SK-N-SH (cell line): ENCODE measurements around the gene PPIF. TPM values are rescaled to one million over a fixed set of nuclear protein-coding genes. Genes with fewer than 3 reads are reported as not detected.

Experiments
- CTCF ChIA-PET: fragments of 300-600, 350-600 bp; formaldehyde crosslinking; extraction: SDS; loops from one replicate; lab custom pipeline; 2021; lab: Yijun Ruan, JAX
- POLR2A ChIA-PET: fragments of 350-600 bp; sonication (Branson Sonifier 250); formaldehyde crosslinking; extraction: SDS; loops from one replicate; lab custom pipeline; 2020; ENCODE audit warnings: antibody characterized with exemption, inconsistent platforms; lab: Yijun Ruan, JAX
- DNase-seq: peaks from one replicate; pipeline ENCODE4 v3.0.0; 2012
- H2AFZ ChIP-seq: fragments of 200-600 bp; sonication (generic); 2 replicates; pipeline ENCODE4 v1.8.1; 2016; ENCODE audit warnings: antibody characterized with exemption, mild to moderate bottlenecking, low read depth
- H3F3A ChIP-seq: fragments of 200-600 bp; sonication (generic); replicated peaks from 2 replicates; pipeline ENCODE3; 2016; ENCODE audit warnings: antibody characterized with exemption, mild to moderate bottlenecking; ENCODE audit not compliant: insufficient read depth
- H3K27ac ChIP-seq, 2 experiments: fragments of 200-500 bp in 1 of 2; fragments of 200-600 bp in 1 of 2; sonication (Bioruptor generic) in 1 of 2; sonication (generic), shearing (Covaris generic) in 1 of 2; 2 replicates each; pipeline versions ENCODE4 v1.5.1 to v1.6.1; 2014 to 2016; ENCODE audit warnings: low read depth in 2 of 2, inconsistent platforms in 1 of 2, low read length in 1 of 2, mild to moderate bottlenecking in 1 of 2, mixed read lengths in 1 of 2
- H3K27me3 ChIP-seq: fragments of 200-600 bp; sonication (generic), shearing (Covaris generic); 2 replicates; pipeline ENCODE4 v1.6.1; 2016; ENCODE audit warnings: mixed run types; ENCODE audit not compliant: insufficient read depth
- H3K36me3 ChIP-seq, 2 experiments: fragments of 200-500 bp in 1 of 2; fragments of 200-600 bp in 1 of 2; sonication (Bioruptor generic) in 1 of 2; sonication (generic) in 1 of 2; replicated peaks in 1 of 2; 2 replicates each; pipeline versions ENCODE3 to v1.5.1; 2014 to 2016; ENCODE audit warnings: low read length in 1 of 2, mild to moderate bottlenecking in 1 of 2; ENCODE audit not compliant: insufficient read depth in 2 of 2, control insufficient read depth in 1 of 2
- H3K4me1 ChIP-seq, 2 experiments: fragments of 200-500 bp in 1 of 2; fragments of 200-600 bp in 1 of 2; sonication (Bioruptor generic) in 1 of 2; sonication (generic), shearing (Covaris generic) in 1 of 2; 2 replicates each; pipeline versions ENCODE4 v1.5.1 to v1.6.1; 2014 to 2016; ENCODE audit warnings: low read depth in 1 of 2, low read length in 1 of 2, mixed run types in 1 of 2; ENCODE audit not compliant: insufficient read depth in 2 of 2, control insufficient read depth in 1 of 2
- H3K4me2 ChIP-seq: fragments of 200-600 bp; sonication (generic), shearing (Covaris generic); 2 replicates; pipeline ENCODE4 v1.6.1; 2017; ENCODE audit warnings: mixed run types
- H3K4me3 ChIP-seq, 2 experiments: fragments of 200-500 bp in 1 of 2; fragments of 200-600 bp in 1 of 2; sonication (Bioruptor generic) in 1 of 2; sonication (generic), shearing (Covaris generic) in 1 of 2; 2 replicates each; pipeline versions ENCODE4 v1.5.1 to v1.8.1; 2014 to 2016; ENCODE audit warnings: low read depth in 2 of 2, inconsistent platforms in 1 of 2, low read length in 1 of 2, mild to moderate bottlenecking in 1 of 2, mixed read lengths in 1 of 2, moderate library complexity in 1 of 2
- H3K79me2 ChIP-seq: fragments of 200-600 bp; sonication (generic); 2 replicates; pipeline ENCODE4 v1.8.1; 2017; ENCODE audit warnings: mild to moderate bottlenecking; ENCODE audit not compliant: insufficient read depth
- H3K9ac ChIP-seq: fragments of 200-600 bp; sonication (generic); 2 replicates; pipeline ENCODE4 v1.6.1; 2017; ENCODE audit warnings: mixed run types
- H3K9me2 ChIP-seq: fragments of 200-600 bp; sonication (generic); 2 replicates; pipeline ENCODE4 v1.6.1; 2017; ENCODE audit warnings: mixed run types
- H3K9me3 ChIP-seq: fragments of 200-600 bp; sonication (generic); 2 replicates; pipeline ENCODE4 v1.6.1; 2017; ENCODE audit warnings: mixed run types, mild to moderate bottlenecking, moderate library complexity
- H4K20me1 ChIP-seq: fragments of 200-600 bp; sonication (generic); 2 replicates; pipeline ENCODE4 v1.6.1; 2017; ENCODE audit warnings: mild to moderate bottlenecking, mixed run types; ENCODE audit not compliant: insufficient read depth
- EP300 ChIP-seq, 2 experiments: IDR thresholded peaks; 2 replicates each; pipeline versions ENCODE4 v1.4.0 to v1.6.1; 2012; ENCODE audit warnings: borderline replicate concordance in 1 of 2, low read depth in 1 of 2, low read length in 1 of 2
- EZH2phosphoT487 ChIP-seq: fragments of 200-600 bp; sonication (generic); IDR thresholded peaks from 2 replicates; pipeline ENCODE4 v1.6.1; 2017; ENCODE audit warnings: low read depth, mixed run types, mild to moderate bottlenecking, antibody characterized with exemption, moderate library complexity, borderline replicate concordance
- FOXJ3 ChIP-seq: sonication (generic); formaldehyde crosslinking; IDR thresholded peaks from 2 replicates; pipeline ENCODE4 v1.5.1; 2020; ENCODE audit warnings: mild to moderate bottlenecking, missing genetic modification reagents
- FOXM1 ChIP-seq: IDR thresholded peaks from 2 replicates; pipeline ENCODE4 v1.4.0; 2012; ENCODE audit warnings: low read depth, mild to moderate bottlenecking
- GABPA ChIP-seq: IDR thresholded peaks from 2 replicates; pipeline ENCODE4 v1.4.0; 2012; ENCODE audit warnings: low read depth, mild to moderate bottlenecking
- JUND ChIP-seq: IDR thresholded peaks from 2 replicates; pipeline ENCODE4 v1.4.0; 2012
- MEF2A ChIP-seq: IDR thresholded peaks from 2 replicates; pipeline ENCODE4 v1.4.0; 2012; ENCODE audit warnings: low read depth, borderline replicate concordance
- RFX5 ChIP-seq: IDR thresholded peaks from 2 replicates; pipeline ENCODE4 v1.6.1; 2012; ENCODE audit warnings: mild to moderate bottlenecking, improper control_type of control experiment, low read length
- SIN3A ChIP-seq: IDR thresholded peaks from 2 replicates; pipeline ENCODE4 v1.6.1; 2012; ENCODE audit warnings: low read depth, mild to moderate bottlenecking, low read length, moderate library complexity, borderline replicate concordance
- SMC3 ChIP-seq: IDR thresholded peaks from 2 replicates; pipeline ENCODE4 v1.6.1; 2012; ENCODE audit warnings: low read depth, low read length, improper control_type of control experiment
- TAF1 ChIP-seq: IDR thresholded peaks from 2 replicates; pipeline ENCODE4 v1.6.1; 2012; ENCODE audit warnings: low read depth, mild to moderate bottlenecking, low read length, moderate library complexity, borderline replicate concordance
- TEAD4 ChIP-seq: IDR thresholded peaks from 2 replicates; pipeline ENCODE4 v1.4.0; 2012; ENCODE audit warnings: mild to moderate bottlenecking, borderline replicate concordance; ENCODE audit not compliant: insufficient read depth
- YY1 ChIP-seq: IDR thresholded peaks from 2 replicates; pipeline ENCODE4 v1.4.0; 2012; ENCODE audit warnings: low read depth, mild to moderate bottlenecking
- WGBS: methylation state at CpG from one replicate; pipeline ENCODE4 v1.1.6; 2017; ENCODE audit warnings: low lambda C conversion rate; 5-methylcytosine and 5-hydroxymethylcytosine counted together
- polyA plus RNA-seq, 3 experiments: library from polyadenylated mRNA; depleted of rRNA; stranded (reverse); fragments of >200 nt; gene quantifications; 2 replicates each; pipeline ENCODE4 v1.2.3, GENCODE V29; 2012
- TF ChIP-seq, protein P1 (sequence below): IDR thresholded peaks from 2 replicates; pipeline ENCODE4 v1.4.0; 2012; ENCODE audit warnings: low read depth
- TF ChIP-seq, protein P2 (sequence below): fragments of 150-350 bp; IDR thresholded peaks from 2 replicates; pipeline ENCODE4 v1.6.1; 2016; ENCODE audit warnings: mild to moderate bottlenecking, low read depth, low read length
- TF ChIP-seq, protein P3 (sequence below): IDR thresholded peaks from 2 replicates; pipeline ENCODE4 v1.6.1; 2012; ENCODE audit warnings: mild to moderate bottlenecking, low read depth, low read length, moderate library complexity
- TF ChIP-seq, protein P4 (sequence below): fragments of 200-600 bp; sonication (generic); IDR thresholded peaks from 2 replicates; pipeline ENCODE4 v1.6.1; 2017; ENCODE audit warnings: antibody characterized with exemption, mild to moderate bottlenecking, moderate library complexity
- TF ChIP-seq, protein P5 (sequence below): IDR thresholded peaks from 2 replicates; pipeline ENCODE4; 2012

The PPIF gene
- polyA plus RNA-seq, 1 of the 3 experiments (the other 2 are of a cell fraction): 85.9 TPM

DNA sequence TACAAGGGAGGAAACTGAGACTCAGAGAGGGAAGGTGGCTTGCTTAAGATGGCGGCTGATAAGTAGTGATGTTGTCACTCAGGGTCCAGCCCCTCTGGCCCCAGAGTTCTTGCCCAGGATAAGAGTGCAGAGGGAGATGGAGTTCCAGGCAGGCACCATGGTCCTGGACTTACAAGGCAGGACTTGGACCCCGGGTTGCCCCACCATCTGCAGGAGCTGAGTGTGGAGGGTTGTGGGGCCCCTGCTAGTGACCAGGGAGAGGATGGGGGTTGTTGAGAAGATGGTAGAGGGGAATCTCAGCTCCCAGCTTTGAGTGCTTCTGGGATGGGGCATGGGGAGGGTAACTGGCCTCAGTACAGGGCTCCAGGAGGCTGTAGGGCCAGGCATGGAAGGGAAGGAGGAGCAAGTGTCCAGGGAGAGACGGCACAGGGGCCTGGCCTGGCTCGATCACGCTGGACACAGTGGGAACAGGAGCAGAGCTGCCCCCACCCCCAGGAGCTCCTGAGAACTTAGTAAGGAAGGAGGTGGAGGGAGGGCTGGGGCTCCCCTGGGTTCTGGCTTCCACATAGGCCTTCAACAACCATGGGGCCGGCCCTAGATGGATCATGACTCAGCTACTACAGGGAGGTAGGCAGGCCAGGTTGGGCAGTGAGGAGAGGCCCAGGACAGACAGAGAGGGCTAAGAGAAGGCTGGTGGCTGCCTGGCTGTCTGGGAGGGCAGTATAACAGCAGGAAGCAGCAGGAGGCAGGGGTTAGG, 28.2 kb downstream of the PPIF start:
- H3K9me2 ChIP-seq: no peaks in the 10 kb centered on the region
- POLR2A ChIA-PET: no interaction called here
- no peaks in the 10 kb centered on the region for H3K36me3 ChIP-seq
- WGBS: 88% methylated on average over 5 of the region's 6 CpGs
- no peak overlapping the region for H3K4me3 ChIP-seq
- no peaks in the 10 kb centered on the region for H3K9me3 ChIP-seq
- H3K4me1 ChIP-seq: peaks cover 7 to 11% of the 10 kb centered on the region in 2 experiments; a peak in 2 of 4 replicates
- CTCF ChIA-PET: interaction anchor here (0.7 to 5.7 kb wide), 17 partner anchors 13 to 672 kb away, joined by 3 to 99 read pairs (median 10); partner anchors contain the start of gene PPIF
- H2AFZ ChIP-seq: peak overlapping the region; percentile 48; the same call in 1 of the 2 replicates
- no peak overlapping the region for H3K4me2 ChIP-seq
- no peaks in the 10 kb centered on the region for H3K27me3 ChIP-seq
- no peaks in the 10 kb centered on the region for H4K20me1 ChIP-seq
- no peak for DNase-seq
- peaks cover 13% of the 10 kb centered on the region for H3F3A ChIP-seq
- peak; percentile 22; the same call in 1 of the 2 replicates for TF ChIP-seq TAF1
- TF ChIP-seq, protein P1, sequence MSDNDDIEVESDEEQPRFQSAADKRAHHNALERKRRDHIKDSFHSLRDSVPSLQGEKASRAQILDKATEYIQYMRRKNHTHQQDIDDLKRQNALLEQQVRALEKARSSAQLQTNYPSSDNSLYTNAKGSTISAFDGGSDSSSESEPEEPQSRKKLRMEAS: 0 out of 2 replicates have a peak, but pooled peaks have one; percentile 20
- TF ChIP-seq, protein P2, sequence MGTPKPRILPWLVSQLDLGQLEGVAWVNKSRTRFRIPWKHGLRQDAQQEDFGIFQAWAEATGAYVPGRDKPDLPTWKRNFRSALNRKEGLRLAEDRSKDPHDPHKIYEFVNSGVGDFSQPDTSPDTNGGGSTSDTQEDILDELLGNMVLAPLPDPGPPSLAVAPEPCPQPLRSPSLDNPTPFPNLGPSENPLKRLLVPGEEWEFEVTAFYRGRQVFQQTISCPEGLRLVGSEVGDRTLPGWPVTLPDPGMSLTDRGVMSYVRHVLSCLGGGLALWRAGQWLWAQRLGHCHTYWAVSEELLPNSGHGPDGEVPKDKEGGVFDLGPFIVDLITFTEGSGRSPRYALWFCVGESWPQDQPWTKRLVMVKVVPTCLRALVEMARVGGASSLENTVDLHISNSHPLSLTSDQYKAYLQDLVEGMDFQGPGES: no peak
- no peak overlapping the region for H3K27ac ChIP-seq
- no peak overlapping the region for H3K9ac ChIP-seq
- no peaks in the 10 kb centered on the region for H3K79me2 ChIP-seq

DNA sequence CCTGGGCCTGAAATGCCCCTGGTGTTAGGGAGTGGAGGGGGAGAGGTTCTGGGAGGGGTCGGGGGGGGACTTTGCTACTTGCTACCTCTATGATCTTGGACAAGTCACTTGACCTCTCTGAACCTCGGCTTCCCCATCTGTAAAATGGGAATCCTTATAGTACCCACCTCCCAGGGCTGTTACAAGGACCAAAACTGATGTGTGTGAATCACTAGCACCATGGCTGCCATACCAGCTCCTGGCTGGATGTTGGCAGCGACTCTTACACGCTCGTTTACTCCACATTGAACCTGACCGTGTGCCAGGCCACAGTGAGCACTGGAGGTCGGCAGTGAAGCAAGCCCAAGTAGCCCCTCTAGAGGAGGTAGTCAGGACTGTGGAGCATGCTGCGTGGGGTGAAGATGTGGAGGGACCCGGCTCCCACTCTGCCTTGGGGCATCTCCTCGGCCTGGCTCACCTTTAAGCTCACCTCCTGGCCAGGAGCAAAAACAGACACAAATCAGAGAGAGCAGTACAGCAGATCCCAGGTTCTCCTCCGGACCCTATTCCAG, 28.9 kb downstream of the PPIF start:
- no peak for TF ChIP-seq MEF2A
- no peak for TF ChIP-seq FOXJ3 (CRISPR knock-in tag)
- TF ChIP-seq TAF1: no peak
- TF ChIP-seq, protein P3, sequence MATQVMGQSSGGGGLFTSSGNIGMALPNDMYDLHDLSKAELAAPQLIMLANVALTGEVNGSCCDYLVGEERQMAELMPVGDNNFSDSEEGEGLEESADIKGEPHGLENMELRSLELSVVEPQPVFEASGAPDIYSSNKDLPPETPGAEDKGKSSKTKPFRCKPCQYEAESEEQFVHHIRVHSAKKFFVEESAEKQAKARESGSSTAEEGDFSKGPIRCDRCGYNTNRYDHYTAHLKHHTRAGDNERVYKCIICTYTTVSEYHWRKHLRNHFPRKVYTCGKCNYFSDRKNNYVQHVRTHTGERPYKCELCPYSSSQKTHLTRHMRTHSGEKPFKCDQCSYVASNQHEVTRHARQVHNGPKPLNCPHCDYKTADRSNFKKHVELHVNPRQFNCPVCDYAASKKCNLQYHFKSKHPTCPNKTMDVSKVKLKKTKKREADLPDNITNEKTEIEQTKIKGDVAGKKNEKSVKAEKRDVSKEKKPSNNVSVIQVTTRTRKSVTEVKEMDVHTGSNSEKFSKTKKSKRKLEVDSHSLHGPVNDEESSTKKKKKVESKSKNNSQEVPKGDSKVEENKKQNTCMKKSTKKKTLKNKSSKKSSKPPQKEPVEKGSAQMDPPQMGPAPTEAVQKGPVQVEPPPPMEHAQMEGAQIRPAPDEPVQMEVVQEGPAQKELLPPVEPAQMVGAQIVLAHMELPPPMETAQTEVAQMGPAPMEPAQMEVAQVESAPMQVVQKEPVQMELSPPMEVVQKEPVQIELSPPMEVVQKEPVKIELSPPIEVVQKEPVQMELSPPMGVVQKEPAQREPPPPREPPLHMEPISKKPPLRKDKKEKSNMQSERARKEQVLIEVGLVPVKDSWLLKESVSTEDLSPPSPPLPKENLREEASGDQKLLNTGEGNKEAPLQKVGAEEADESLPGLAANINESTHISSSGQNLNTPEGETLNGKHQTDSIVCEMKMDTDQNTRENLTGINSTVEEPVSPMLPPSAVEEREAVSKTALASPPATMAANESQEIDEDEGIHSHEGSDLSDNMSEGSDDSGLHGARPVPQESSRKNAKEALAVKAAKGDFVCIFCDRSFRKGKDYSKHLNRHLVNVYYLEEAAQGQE: no peak
- TF ChIP-seq JUND: no peak
- no peak for TF ChIP-seq GABPA
- TF ChIP-seq RFX5: no peak
- TF ChIP-seq, protein P4, sequence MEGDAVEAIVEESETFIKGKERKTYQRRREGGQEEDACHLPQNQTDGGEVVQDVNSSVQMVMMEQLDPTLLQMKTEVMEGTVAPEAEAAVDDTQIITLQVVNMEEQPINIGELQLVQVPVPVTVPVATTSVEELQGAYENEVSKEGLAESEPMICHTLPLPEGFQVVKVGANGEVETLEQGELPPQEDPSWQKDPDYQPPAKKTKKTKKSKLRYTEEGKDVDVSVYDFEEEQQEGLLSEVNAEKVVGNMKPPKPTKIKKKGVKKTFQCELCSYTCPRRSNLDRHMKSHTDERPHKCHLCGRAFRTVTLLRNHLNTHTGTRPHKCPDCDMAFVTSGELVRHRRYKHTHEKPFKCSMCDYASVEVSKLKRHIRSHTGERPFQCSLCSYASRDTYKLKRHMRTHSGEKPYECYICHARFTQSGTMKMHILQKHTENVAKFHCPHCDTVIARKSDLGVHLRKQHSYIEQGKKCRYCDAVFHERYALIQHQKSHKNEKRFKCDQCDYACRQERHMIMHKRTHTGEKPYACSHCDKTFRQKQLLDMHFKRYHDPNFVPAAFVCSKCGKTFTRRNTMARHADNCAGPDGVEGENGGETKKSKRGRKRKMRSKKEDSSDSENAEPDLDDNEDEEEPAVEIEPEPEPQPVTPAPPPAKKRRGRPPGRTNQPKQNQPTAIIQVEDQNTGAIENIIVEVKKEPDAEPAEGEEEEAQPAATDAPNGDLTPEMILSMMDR: no peak
- TF ChIP-seq YY1: no peak
- no peak for TF ChIP-seq EZH2phosphoT487
- no peak for TF ChIP-seq SMC3
- no peak for TF ChIP-seq TEAD4
- TF ChIP-seq, protein P5, sequence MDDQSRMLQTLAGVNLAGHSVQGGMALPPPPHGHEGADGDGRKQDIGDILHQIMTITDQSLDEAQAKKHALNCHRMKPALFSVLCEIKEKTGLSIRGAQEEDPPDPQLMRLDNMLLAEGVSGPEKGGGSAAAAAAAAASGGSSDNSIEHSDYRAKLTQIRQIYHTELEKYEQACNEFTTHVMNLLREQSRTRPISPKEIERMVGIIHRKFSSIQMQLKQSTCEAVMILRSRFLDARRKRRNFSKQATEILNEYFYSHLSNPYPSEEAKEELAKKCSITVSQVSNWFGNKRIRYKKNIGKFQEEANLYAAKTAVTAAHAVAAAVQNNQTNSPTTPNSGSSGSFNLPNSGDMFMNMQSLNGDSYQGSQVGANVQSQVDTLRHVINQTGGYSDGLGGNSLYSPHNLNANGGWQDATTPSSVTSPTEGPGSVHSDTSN: no peak
- no peak for TF ChIP-seq FOXM1
- no peak for TF ChIP-seq EP300 (IDR thresholded peaks at IDR 0.05; ENCODE audit: borderline replicate concordance in 1 of 2, low read depth in 1 of 2, low read length in 1 of 2)
- TF ChIP-seq SIN3A: no peak
- TF ChIP-seq, all 33 proteins: peak for 0
- peaks cover 7 to 11% of the 10 kb centered on the region in 2 experiments; a peak in 2 of 4 replicates for H3K4me1 ChIP-seq
- ChIA-PET CTCF (interaction anchor here (1.0 to 5.7 kb wide), 7 partner anchors 13 to 111 kb away, joined by 3 to 99 read pairs (median 24); no protein-coding TSS in a partner anchor), POLR2A (no interaction called here)
- no peak for DNase-seq
- no peak overlapping the region for H3K9ac ChIP-seq
- WGBS: 93% methylated on average over 10 of the region's 11 CpGs
- H3K79me2 ChIP-seq: no peaks in the 10 kb centered on the region
- peaks cover 13% of the 10 kb centered on the region for H3F3A ChIP-seq
- no peaks in the 10 kb centered on the region for H3K36me3 ChIP-seq
- H3K27me3 ChIP-seq: no peaks in the 10 kb centered on the region
- no peaks in the 10 kb centered on the region for H4K20me1 ChIP-seq
- no peaks in the 10 kb centered on the region for H3K9me2 ChIP-seq
- no peak overlapping the region for H3K4me2 ChIP-seq
- H3K27ac ChIP-seq: no peak overlapping the region
- no peak overlapping the region for H3K4me3 ChIP-seq
- H2AFZ ChIP-seq: peak overlapping the region; percentile 48; the same call in 1 of the 2 replicates
- no peaks in the 10 kb centered on the region for H3K9me3 ChIP-seq
